ENCODE measurements around the gene PRKN.

DNA sequence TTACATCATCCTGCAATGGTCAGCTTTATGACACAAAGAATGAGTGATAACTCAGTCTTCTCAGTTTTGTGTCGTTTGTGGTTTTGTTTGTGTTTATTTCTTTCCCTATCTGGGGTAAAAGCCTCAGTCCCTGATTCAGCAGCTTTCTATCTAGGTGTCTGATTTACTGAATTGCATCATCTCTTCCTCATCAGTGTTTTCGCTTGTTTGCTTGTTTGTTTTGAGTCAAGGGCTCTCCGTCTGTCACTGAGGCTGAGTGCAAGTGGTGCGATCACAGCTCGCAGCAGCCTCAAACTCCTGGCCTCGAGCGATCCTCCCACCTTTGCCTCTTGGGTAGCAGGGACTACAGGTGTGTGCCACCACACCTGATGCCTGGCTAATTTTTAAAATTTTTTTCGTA lies 548.9 kb downstream of the PRKN start:
- no peak for TF ChIP-seq CTCF (conservative IDR thresholded peaks at IDR 0.05; ENCODE audit: low read depth, low read length)
- TF ChIP-seq EZH2 (IDR thresholded peaks at IDR 0.05; ENCODE audit: borderline replicate concordance, low read depth, low read length, poor library complexity, severe bottlenecking): no peak

Measured in A673 (cell line).